ENCODE data around the gene NLK.
"Not testable (repeated sequence)": the region's sequence is repeated elsewhere in the genome, so short reads cannot be mapped to it uniquely, and the experiment has no call there.

NLK gene

GRCh38 chr17:28159004-28159403 lies 116.5 kb downstream of the NLK start:
- no peak for DNase-seq (ENCODE audit: low read depth)

- no peak for DNase-seq (ENCODE audit: low read depth)
Observed at GRCh38 chr17:28159924-28160323, 117.4 kb downstream of the NLK start.

GRCh38 chr17:28160610-28161009 lies 118.1 kb downstream of the NLK start:
- DNase-seq (ENCODE audit: low read depth) = no peak

GRCh38 chr17:28161311-28161710 lies 118.8 kb downstream of the NLK start:
- DNase-seq (ENCODE audit: low read depth) = no peak

GRCh38 chr17:28166478-28166877 lies 124.0 kb downstream of the NLK start:
- no peak for DNase-seq (ENCODE audit: low read depth)

- DNase-seq (ENCODE audit: low read depth) = no peak
Observed at GRCh38 chr17:28169621-28170349, 127.3 kb downstream of the NLK start.

GRCh38 chr17:28170771-28171170 lies 128.3 kb downstream of the NLK start:
- no peak for DNase-seq (ENCODE audit: low read depth)

GRCh38 chr17:28173031-28173561 lies 130.6 kb downstream of the NLK start:
- DNase-seq (ENCODE audit: low read depth) = no peak

- no peak for DNase-seq (ENCODE audit: low read depth)
Observed at GRCh38 chr17:28173801-28174200, 131.3 kb downstream of the NLK start.

GRCh38 chr17:28174352-28175046 lies 132.0 kb downstream of the NLK start:
- peak; percentile 41 for DNase-seq (ENCODE audit: low read depth)

GRCh38 chr17:28177351-28177750 lies 134.9 kb downstream of the NLK start:
- DNase-seq (ENCODE audit: low read depth) = no peak

- DNase-seq (ENCODE audit: low read depth) = no peak
Observed at GRCh38 chr17:28178800-28179199, 136.3 kb downstream of the NLK start.

- no peak for DNase-seq (ENCODE audit: low read depth)
Observed at GRCh38 chr17:28180449-28180848, 138.0 kb downstream of the NLK start.

- DNase-seq (ENCODE audit: low read depth) = no peak
Observed at GRCh38 chr17:28181568-28181967, 139.1 kb downstream of the NLK start.

- no peak for DNase-seq (ENCODE audit: low read depth)
Observed at GRCh38 chr17:28182559-28182958, 140.1 kb downstream of the NLK start.

GRCh38 chr17:28185658-28186057 lies 143.2 kb downstream of the NLK start:
- no peak for DNase-seq (ENCODE audit: low read depth)

- not testable (repeated sequence) for DNase-seq (ENCODE audit: low read depth)
Observed at GRCh38 chr17:28186472-28186871, 144.0 kb downstream of the NLK start.

GRCh38 chr17:28187931-28188330 lies 145.5 kb downstream of the NLK start:
- no peak for DNase-seq (ENCODE audit: low read depth)

GRCh38 chr17:28188841-28189263 lies 146.4 kb downstream of the NLK start:
- DNase-seq (ENCODE audit: low read depth) = no peak

GRCh38 chr17:28189667-28190066 lies 147.2 kb downstream of the NLK start:
- no peak for DNase-seq (ENCODE audit: low read depth)

- no peak for DNase-seq (ENCODE audit: low read depth)
Observed at GRCh38 chr17:28191018-28191417, 148.5 kb downstream of the NLK start.

- DNase-seq (ENCODE audit: low read depth) = no peak
Observed at GRCh38 chr17:28193241-28193640, 150.8 kb downstream of the NLK start.

- no peak for DNase-seq (ENCODE audit: low read depth)
Observed at GRCh38 chr17:28194382-28194781, 151.9 kb downstream of the NLK start.

All from stimulated activated CD4-positive, alpha-beta T cell treated with anti-CD3 and anti-CD28 coated beads, Interleukin-2, amount 100 ng/mL, for 4 hours (primary cell).